GM19468 (cell line): Measurements from ENCODE around the gene COPB1.

ENCODE experiments used
- ATAC-seq: cut with Tn5 transposase; IDR thresholded peaks from one replicate; pipeline ENCODE4 v1.9.1; 2021; ENCODE audit warnings: mild to moderate bottlenecking, moderate library complexity, moderate number of reproducible peaks; ENCODE audit not compliant: unreplicated experiment; ENCODE audit errors: extremely low read depth

COPB1 gene

GRCh38 chr11:14513800-14514199 is 14.2 kb upstream of the COPB1 start:
- ATAC-seq = no peak

- ATAC-seq = no peak
Observed at GRCh38 chr11:14506532-14506931, 6.9 kb upstream of the COPB1 start.

- ATAC-seq = no peak
Observed at GRCh38 chr11:14503023-14503422, 3.4 kb upstream of the COPB1 start.

GRCh38 chr11:14502039-14502438 is 2.4 kb upstream of the COPB1 start:
- no peak for ATAC-seq

- ATAC-seq = peak; percentile 33
Observed at GRCh38 chr11:14500181-14500651, 605 bp upstream of the COPB1 start.

GRCh38 chr11:14499178-14499559 is 442 bp downstream of the COPB1 start:
- ATAC-seq = no peak

- no peak for ATAC-seq
Observed at GRCh38 chr11:14480716-14481115, 18.9 kb downstream of the COPB1 start.

GRCh38 chr11:14471127-14471526 is 28.5 kb downstream of the COPB1 start:
- no peak for ATAC-seq

GRCh38 chr11:14463623-14464022 is 36.0 kb downstream of the COPB1 start:
- no peak for ATAC-seq

- no peak for ATAC-seq
Observed at GRCh38 chr11:14460147-14460546, 39.5 kb downstream of the COPB1 start.

- no peak for ATAC-seq
Observed at GRCh38 chr11:14458377-14458776, 41.2 kb downstream of the COPB1 start.

- ATAC-seq = no peak
Observed at GRCh38 chr11:14455648-14456430, 43.8 kb downstream of the COPB1 start.

GRCh38 chr11:14454861-14455632 is 44.6 kb downstream of the COPB1 start:
- no peak for ATAC-seq

GRCh38 chr11:14451825-14452224 is 47.8 kb downstream of the COPB1 start:
- ATAC-seq = peak; percentile 38

GRCh38 chr11:14449302-14449714 is 50.3 kb downstream of the COPB1 start:
- no peak for ATAC-seq

GRCh38 chr11:14448240-14448639 is 51.4 kb downstream of the COPB1 start:
- ATAC-seq = no peak

GRCh38 chr11:14446701-14447169 is 52.9 kb downstream of the COPB1 start:
- no peak for ATAC-seq

GRCh38 chr11:14445542-14446530 is 53.8 kb downstream of the COPB1 start:
- ATAC-seq = no peak

GRCh38 chr11:14444441-14445189 is 55.0 kb downstream of the COPB1 start:
- no peak for ATAC-seq
